GM19035 (cell line): ENCODE data around the gene PTPN1.
"Not testable (repeated sequence)": the region's sequence is repeated elsewhere in the genome, so short reads cannot be mapped to it uniquely, and the experiment has no call there.

Experiments used
- ATAC-seq: cut with Tn5 transposase; IDR thresholded peaks from one replicate; pipeline ENCODE4 v1.9.1; 2021; ENCODE audit not compliant: unreplicated experiment

Gene PTPN1

GRCh38 chr20:50478162-50478990, 31.8 kb upstream of the PTPN1 start:
- peak; percentile 64 for ATAC-seq

GRCh38 chr20:50481741-50482140, 28.4 kb upstream of the PTPN1 start:
- no peak for ATAC-seq

GRCh38 chr20:50482396-50482981, 27.7 kb upstream of the PTPN1 start:
- no peak for ATAC-seq

GRCh38 chr20:50484271-50484976, 25.8 kb upstream of the PTPN1 start:
- no peak for ATAC-seq

- ATAC-seq, result no peak
Measured at GRCh38 chr20:50487397-50487796, 22.8 kb upstream of the PTPN1 start.

- ATAC-seq, result no peak
Measured at GRCh38 chr20:50488236-50488806, 21.9 kb upstream of the PTPN1 start.

GRCh38 chr20:50491168-50491567, 19.0 kb upstream of the PTPN1 start:
- no peak for ATAC-seq

GRCh38 chr20:50491926-50492634, 18.1 kb upstream of the PTPN1 start:
- no peak for ATAC-seq

GRCh38 chr20:50493881-50494253, 16.3 kb upstream of the PTPN1 start:
- ATAC-seq, result no peak

GRCh38 chr20:50494428-50494827, 15.8 kb upstream of the PTPN1 start:
- ATAC-seq, result no peak

GRCh38 chr20:50496773-50497385, 13.3 kb upstream of the PTPN1 start:
- ATAC-seq, result no peak

GRCh38 chr20:50498071-50498776, 12.0 kb upstream of the PTPN1 start:
- ATAC-seq, result no peak

- no peak for ATAC-seq
Measured at GRCh38 chr20:50499938-50500337, 10.2 kb upstream of the PTPN1 start.

- ATAC-seq, result no peak
Measured at GRCh38 chr20:50501972-50502745, 8.0 kb upstream of the PTPN1 start.

- no peak for ATAC-seq
Measured at GRCh38 chr20:50504231-50504823, 5.9 kb upstream of the PTPN1 start.

GRCh38 chr20:50506270-50506579, 4.0 kb upstream of the PTPN1 start:
- no peak for ATAC-seq

GRCh38 chr20:50507745-50508144, 2.4 kb upstream of the PTPN1 start:
- not testable (repeated sequence) for ATAC-seq

GRCh38 chr20:50508171-50508755, 1.9 kb upstream of the PTPN1 start:
- no peak for ATAC-seq
